Measurements from ENCODE around the gene PDCD1.
"Not testable (repeated sequence)": the region's sequence is repeated elsewhere in the genome, so short reads cannot be mapped to it uniquely, and the experiment has no call there.

PDCD1 gene

DNA sequence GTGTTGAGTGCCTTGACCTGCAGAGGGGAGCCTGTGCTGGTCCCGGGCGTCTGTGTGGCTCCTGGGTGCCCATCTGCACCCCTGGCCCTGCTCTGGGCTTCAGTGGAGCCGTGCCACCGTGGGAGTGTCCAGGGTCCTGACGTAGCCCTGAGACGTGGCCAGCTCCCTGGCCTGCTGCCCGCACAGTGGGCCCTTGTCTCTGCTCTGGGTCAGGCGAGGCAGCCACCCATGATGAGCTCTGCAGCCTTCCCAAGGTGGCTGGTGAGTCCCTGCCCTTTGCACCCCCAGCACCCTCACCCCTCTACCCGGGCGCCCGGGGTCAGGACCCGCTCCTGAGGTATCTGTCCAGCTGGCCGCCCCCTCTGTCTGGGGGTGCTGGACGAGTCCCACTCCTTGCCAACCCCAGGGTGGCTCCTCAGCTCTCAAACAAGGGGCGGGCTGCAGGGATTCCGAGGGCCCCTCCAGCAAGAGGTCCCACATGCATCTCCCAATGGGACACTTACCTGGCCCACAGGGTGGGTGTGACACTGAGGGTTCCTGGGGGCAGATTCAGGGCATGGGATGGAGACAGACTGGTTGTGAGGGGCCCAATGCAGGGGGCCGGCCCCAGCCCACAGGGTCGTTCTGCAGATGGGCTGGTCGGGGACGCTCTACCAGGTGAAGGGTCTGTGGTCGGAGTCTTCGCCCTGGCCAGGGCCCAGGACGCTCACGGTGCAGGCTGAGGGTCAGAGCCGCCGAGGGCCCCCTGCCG lies 47.3 kb downstream of the PDCD1 start:
- no peak for DNase-seq

DNA sequence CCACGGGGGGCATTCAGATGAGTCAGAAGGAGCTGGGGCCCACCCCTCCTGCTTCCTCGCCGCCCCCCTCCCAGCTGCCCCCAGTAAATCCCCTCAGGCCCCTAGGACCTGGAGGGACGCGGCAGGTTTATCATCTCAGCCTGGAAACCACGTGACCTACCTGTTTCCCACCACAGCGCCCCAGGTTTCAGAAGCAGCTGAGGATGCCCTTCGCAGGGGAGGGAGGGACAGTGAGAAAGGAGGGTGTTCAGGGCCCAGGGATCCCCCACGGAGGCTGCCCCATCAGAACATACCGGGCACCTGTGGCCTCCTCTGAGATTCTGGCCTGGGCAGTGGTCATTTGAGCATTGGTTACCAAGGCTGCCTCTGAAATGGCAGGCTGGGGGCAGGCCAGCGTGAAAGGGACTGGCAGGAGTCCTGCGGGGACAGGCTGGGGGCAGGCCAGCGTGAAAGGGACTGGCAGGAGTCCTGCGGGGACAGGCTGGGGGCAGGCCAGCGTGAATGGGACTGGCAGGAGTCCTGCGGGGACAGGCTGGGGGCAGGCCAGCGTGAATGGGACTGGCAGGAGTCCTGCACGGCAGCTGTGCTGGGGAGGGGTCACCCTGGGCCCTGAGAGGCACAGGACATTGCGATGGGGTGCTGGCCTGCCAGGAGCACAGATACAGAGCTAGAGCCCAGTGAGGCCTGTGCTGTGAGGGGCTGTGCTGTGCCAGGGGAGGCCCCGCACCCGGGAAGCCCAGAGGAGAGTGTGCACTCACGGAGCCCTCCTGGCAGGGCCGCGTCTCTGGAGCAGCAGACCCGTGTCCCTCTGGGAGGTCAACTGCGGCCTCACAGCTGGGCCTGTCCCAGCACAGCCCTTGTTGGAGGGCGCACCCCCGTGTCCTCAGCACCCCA lies 48.1 kb downstream of the PDCD1 start:
- DNase-seq, result no peak

- no peak for DNase-seq
These were observed 49.0 kb downstream of the PDCD1 start for GRCh38 chr2:241809383-241810306.

- no peak for DNase-seq
These were observed 49.8 kb downstream of the PDCD1 start, which contains the start of gene NEU4 for GRCh38 chr2:241808721-241809382. Gene NEU4 (plus strand): TSS chr2:241809193. CDS start chr2:241814485, 5,292 bp downstream.

- DNase-seq, result no peak
These were observed 50.5 kb downstream of the PDCD1 start for GRCh38 chr2:241808051-241808720.

GRCh38 chr2:241806217-241806616 lies 52.5 kb downstream of the PDCD1 start:
- not testable (repeated sequence) for DNase-seq

- DNase-seq, result peak; percentile 33
These were observed 54.1 kb downstream of the PDCD1 start for GRCh38 chr2:241804326-241805229.

GRCh38 chr2:241803387-241804325 lies 55.0 kb downstream of the PDCD1 start:
- peak; percentile 63 for DNase-seq

GRCh38 chr2:241802421-241803318 lies 56.0 kb downstream of the PDCD1 start:
- no peak for DNase-seq

DNA sequence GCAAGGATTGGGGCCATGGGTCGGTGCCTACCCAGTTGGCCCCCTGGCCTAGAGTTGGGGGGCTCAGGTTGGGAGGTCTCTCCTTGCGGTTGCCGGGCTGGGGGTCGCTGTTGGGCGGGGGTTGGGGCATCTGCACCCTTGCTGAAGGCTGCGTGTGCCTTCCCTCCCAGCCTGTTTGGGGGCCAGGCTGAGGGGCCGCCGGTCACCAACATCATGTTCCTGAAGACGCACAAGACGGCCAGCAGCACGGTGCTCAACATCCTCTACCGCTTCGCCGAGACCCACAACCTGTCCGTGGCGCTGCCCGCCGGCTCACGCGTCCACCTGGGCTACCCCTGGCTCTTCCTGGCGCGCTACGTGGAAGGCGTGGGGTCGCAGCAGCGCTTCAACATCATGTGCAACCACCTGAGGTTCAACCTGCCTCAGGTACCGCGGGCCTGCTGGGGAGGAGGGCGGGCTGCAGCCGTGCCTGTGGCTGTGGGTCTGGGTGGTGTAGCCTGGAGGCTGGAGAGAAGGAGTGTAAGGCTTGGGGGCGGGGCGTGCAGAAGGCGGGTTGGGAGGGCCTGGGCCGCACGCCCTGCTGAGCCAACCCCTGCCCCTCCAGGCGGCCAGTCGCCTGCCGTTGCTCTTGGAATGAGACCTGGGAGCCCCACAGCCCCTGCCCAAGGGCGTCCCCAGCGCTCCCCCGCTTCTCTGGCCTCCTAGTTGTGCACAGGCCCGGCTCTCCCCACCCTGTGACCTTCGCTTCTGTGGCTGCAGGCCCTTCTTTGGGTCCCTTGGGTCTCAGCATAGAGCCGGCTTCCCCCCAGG lies 56.9 kb downstream of the PDCD1 start:
- no peak for DNase-seq

DNA sequence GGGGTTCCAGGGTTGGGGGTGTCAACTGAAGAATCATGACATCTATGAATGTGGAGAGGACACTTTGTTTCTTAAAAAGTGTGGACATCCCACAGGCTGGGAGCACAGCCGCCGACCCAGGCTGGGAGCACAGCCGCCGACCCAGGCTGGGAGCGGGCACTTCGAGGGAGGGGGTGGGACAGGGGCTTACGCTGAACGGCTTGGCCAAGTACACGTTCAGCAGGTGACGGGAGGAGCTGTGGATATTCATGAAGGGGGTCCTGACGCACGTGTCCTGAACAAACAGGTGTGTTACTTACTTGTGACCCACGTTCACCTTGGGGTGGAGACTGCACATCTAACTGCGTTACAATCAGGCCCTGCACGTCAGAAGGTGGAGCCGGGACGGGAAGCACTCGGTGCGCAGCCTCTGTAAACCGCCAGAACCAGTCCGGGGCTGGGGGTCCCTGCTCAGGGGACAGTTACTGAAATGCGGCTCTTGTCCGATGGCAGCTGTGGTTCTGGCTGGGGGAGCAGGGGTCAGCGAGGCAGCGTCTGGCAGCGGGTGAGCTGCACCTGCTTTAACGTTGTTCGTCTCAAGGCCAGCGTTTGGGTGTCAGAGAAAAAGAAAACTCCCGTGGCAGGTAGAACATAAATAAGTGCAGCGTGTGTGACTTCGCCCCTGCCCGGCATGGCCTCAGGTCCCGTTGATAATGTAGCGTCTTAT lies 58.3 kb downstream of the PDCD1 start:
- not testable (repeated sequence) for DNase-seq
